ENCODE data around the gene HADHB. TPM values are rescaled to one million over a fixed set of nuclear protein-coding genes. Genes with fewer than 3 reads are reported as not detected.
"Not testable (repeated sequence)": the region's sequence is repeated elsewhere in the genome, so short reads cannot be mapped to it uniquely, and the experiment has no call there.

HADHB gene
- total RNA-seq, 1 experiment from 2014 or later, result 72.7 TPM

GRCh38 chr2:26299471-26300101 lies 54.8 kb downstream of the HADHB start:
- Histone ChIP-seq H3K27ac (peak overlapping the region; percentile 10), H3K79me2 (ENCODE audit: low read depth) (no peaks in the 10 kb centered on the region), H2AFZ (peak overlapping the region; percentile 72), H3K4me2 (peak overlapping the region; percentile 83), H4K20me1 (ENCODE audit: insufficient read depth) (no peaks in the 10 kb centered on the region), H3K9me2 (ENCODE audit: insufficient read depth) (no peaks in the 10 kb centered on the region), H3K36me3 (ENCODE audit: low read depth) (no peaks in the 10 kb centered on the region), H3F3A (ENCODE audit: insufficient read depth, low read depth) (peaks cover 6% of the 10 kb centered on the region; the same call in 1 of the 2 replicates), H3K9me3 (ENCODE audit: insufficient read depth, low read depth) (no peaks in the 10 kb centered on the region), H3K27me3 (ENCODE audit: insufficient read depth, low read depth) (no peaks in the 10 kb centered on the region), H3K4me3 (peak overlapping the region; percentile 56), H3K4me1 (replicated peaks; ENCODE audit: insufficient read depth) (peaks cover 27% of the 10 kb centered on the region)
- ChIA-PET CTCF (no interaction called here), POLR2A (ENCODE audit: unreplicated experiment) (interaction anchor here (0.5 to 1.4 kb wide), 3 partner anchors 46 to 314 kb away, joined by 3 to 5 read pairs (median 3); partner anchors contain the start of gene SELENOI)
- no TSS peak for BruUV-seq (replicated peaks)
- intact Hi-C loops (cut with micrococcal nuclease; ENCODE audit: unreplicated experiment), result loop anchor here (2.0 to 5.0 kb wide), 2 partner anchors 31 to 57 kb away; partner anchors contain the start of genes HADHA and HADHB
- TF ChIP-seq CTCF (conservative IDR thresholded peaks at IDR 0.05) (no peak), EZH2 (IDR thresholded peaks at IDR 0.05; ENCODE audit: low read depth) (no peak)
- DNase-seq, result peak; percentile 55 to 82

GRCh38 chr2:26300234-26300925 lies 55.6 kb downstream of the HADHB start:
- TSS peak; percentile 12 for BruUV-seq (replicated peaks)
- CTCF ChIA-PET, result no interaction called here
- Histone ChIP-seq H3K27me3 (ENCODE audit: insufficient read depth, low read depth) (no peaks in the 10 kb centered on the region), H3K9me2 (ENCODE audit: insufficient read depth) (no peaks in the 10 kb centered on the region), H2AFZ (no peak overlapping the region), H3K27ac (no peak overlapping the region; the same call in 1 of the 2 replicates), H3K9me3 (ENCODE audit: insufficient read depth, low read depth) (no peaks in the 10 kb centered on the region), H3K4me1 (replicated peaks; ENCODE audit: insufficient read depth) (peaks cover 27% of the 10 kb centered on the region), H3K36me3 (ENCODE audit: low read depth) (no peaks in the 10 kb centered on the region), H3K79me2 (ENCODE audit: low read depth) (no peaks in the 10 kb centered on the region), H4K20me1 (ENCODE audit: insufficient read depth) (no peaks in the 10 kb centered on the region), H3K4me2 (peak overlapping the region; percentile 83), H3F3A (ENCODE audit: insufficient read depth, low read depth) (peaks cover 6% of the 10 kb centered on the region; the same call in 1 of the 2 replicates), H3K4me3 (peak overlapping the region; percentile 56; the same call in 1 of the 2 replicates)
- TF ChIP-seq CTCF (conservative IDR thresholded peaks at IDR 0.05) (no peak), EZH2 (IDR thresholded peaks at IDR 0.05; ENCODE audit: low read depth) (no peak)
- POLR2A ChIA-PET (ENCODE audit: unreplicated experiment), result interaction anchor here (0.5 to 1.4 kb wide), 3 partner anchors 45 to 282 kb away, joined by 3 to 6 read pairs (median 5); partner anchors contain the start of gene SELENOI
- DNase-seq, result peak in 1 of 2 experiments; percentile 17
- intact Hi-C loops (cut with micrococcal nuclease; ENCODE audit: unreplicated experiment), result no loop called here

GRCh38 chr2:26302846-26303245 lies 58.1 kb downstream of the HADHB start:
- POLR2A ChIA-PET (ENCODE audit: unreplicated experiment), result interaction anchor here (0.5 to 0.8 kb wide), 4 partner anchors 14 to 718 kb away, joined by 3 to 9 read pairs (median 3); partner anchors contain the start of genes HADHA and HADHB
- Histone ChIP-seq H3K27ac (peak overlapping the region; percentile 57), H3K9me2 (ENCODE audit: insufficient read depth) (no peaks in the 10 kb centered on the region)

GRCh38 chr2:26305094-26305493 lies 60.4 kb downstream of the HADHB start:
- POLR2A ChIA-PET (ENCODE audit: unreplicated experiment), result interaction anchor here (0.7 to 0.9 kb wide), 2 partner anchors 20 to 55 kb away, joined by 6 to 7 read pairs; no protein-coding TSS in a partner anchor
- H3K27ac ChIP-seq; H3K9me2 ChIP-seq (ENCODE audit: insufficient read depth); H2AFZ ChIP-seq; H3F3A ChIP-seq (ENCODE audit: insufficient read depth, low read depth); H3K27me3 ChIP-seq (ENCODE audit: insufficient read depth, low read depth); CTCF ChIA-PET; H3K36me3 ChIP-seq (ENCODE audit: low read depth); H4K20me1 ChIP-seq (ENCODE audit: insufficient read depth); BruUV-seq (replicated peaks); H3K79me2 ChIP-seq (ENCODE audit: low read depth); H3K9me3 ChIP-seq (ENCODE audit: insufficient read depth, low read depth); H3K4me3 ChIP-seq; DNase-seq; H3K4me2 ChIP-seq; intact Hi-C loops (cut with micrococcal nuclease; ENCODE audit: unreplicated experiment): not testable (repeated sequence)
- H3K4me1 ChIP-seq (replicated peaks; ENCODE audit: insufficient read depth), result peaks cover 17% of the 10 kb centered on the region

More at GRCh38 chr2:26302846-26303245, 58.1 kb downstream of the HADHB start:
- BruUV-seq (replicated peaks), result no TSS peak
- Histone ChIP-seq H2AFZ (peak overlapping the region; percentile 78), H3K4me3 (peak overlapping the region; percentile 24; the same call in 1 of the 2 replicates), H3K79me2 (ENCODE audit: low read depth) (no peaks in the 10 kb centered on the region), H3K9me3 (ENCODE audit: insufficient read depth, low read depth) (no peaks in the 10 kb centered on the region), H4K20me1 (ENCODE audit: insufficient read depth) (no peaks in the 10 kb centered on the region), H3F3A (ENCODE audit: insufficient read depth, low read depth) (peaks cover 6% of the 10 kb centered on the region; the same call in 1 of the 2 replicates), H3K4me1 (replicated peaks; ENCODE audit: insufficient read depth) (peaks cover 27% of the 10 kb centered on the region), H3K4me2 (peak overlapping the region; percentile 57), H3K27me3 (ENCODE audit: insufficient read depth, low read depth) (no peaks in the 10 kb centered on the region), H3K36me3 (ENCODE audit: low read depth) (no peaks in the 10 kb centered on the region)
- peak; percentile 62 to 93 for DNase-seq
- intact Hi-C loops (cut with micrococcal nuclease; ENCODE audit: unreplicated experiment), result no loop called here
- no peak for TF ChIP-seq CTCF (conservative IDR thresholded peaks at IDR 0.05)
- CTCF ChIA-PET, result no interaction called here
